Iris pigment epithelial cell (primary cell): ENCODE measurements around the gene LARGE1.

Source experiments
- DNase-seq: peaks from one replicate; pipeline ENCODE4 v3.0.0-alpha.2; 2011; ENCODE audit warnings: low read depth

LARGE1 gene

GRCh38 chr22:33913188-33913587 lies 7.1 kb downstream of the LARGE1 start:
- DNase-seq = no peak

- no peak for DNase-seq
Observed at GRCh38 chr22:33909911-33910310, 10.4 kb downstream of the LARGE1 start.

- DNase-seq = peak; percentile 9
Observed at GRCh38 chr22:33909075-33909458, 11.2 kb downstream of the LARGE1 start.

GRCh38 chr22:33908171-33909074 lies 11.9 kb downstream of the LARGE1 start:
- DNase-seq = no peak

- no peak for DNase-seq
Observed at GRCh38 chr22:33906954-33907353, 13.3 kb downstream of the LARGE1 start.

- DNase-seq = no peak
Observed at GRCh38 chr22:33906475-33906874, 13.8 kb downstream of the LARGE1 start.

- no peak for DNase-seq
Observed at GRCh38 chr22:33903012-33903411, 17.3 kb downstream of the LARGE1 start.

- DNase-seq = no peak
Observed at GRCh38 chr22:33902073-33902472, 18.2 kb downstream of the LARGE1 start.

GRCh38 chr22:33898121-33898520 lies 22.2 kb downstream of the LARGE1 start:
- DNase-seq = no peak

GRCh38 chr22:33897448-33897835 lies 22.8 kb downstream of the LARGE1 start:
- no peak for DNase-seq

GRCh38 chr22:33896575-33897447 lies 23.5 kb downstream of the LARGE1 start:
- no peak for DNase-seq

GRCh38 chr22:33896154-33896553 lies 24.1 kb downstream of the LARGE1 start:
- DNase-seq = no peak

- no peak for DNase-seq
Observed at GRCh38 chr22:33895444-33895843, 24.8 kb downstream of the LARGE1 start.

- no peak for DNase-seq
Observed at GRCh38 chr22:33894515-33894914, 25.8 kb downstream of the LARGE1 start.

- DNase-seq = no peak
Observed at GRCh38 chr22:33894036-33894435, 26.2 kb downstream of the LARGE1 start.

GRCh38 chr22:33893512-33893911 lies 26.8 kb downstream of the LARGE1 start:
- DNase-seq = no peak

- no peak for DNase-seq
Observed at GRCh38 chr22:33891992-33892391, 28.3 kb downstream of the LARGE1 start.

- no peak for DNase-seq
Observed at GRCh38 chr22:33891455-33891854, 28.8 kb downstream of the LARGE1 start.

GRCh38 chr22:33889748-33890147 lies 30.5 kb downstream of the LARGE1 start:
- no peak for DNase-seq

- no peak for DNase-seq
Observed at GRCh38 chr22:33888821-33889220, 31.5 kb downstream of the LARGE1 start.

GRCh38 chr22:33887173-33887572 lies 33.1 kb downstream of the LARGE1 start:
- no peak for DNase-seq

GRCh38 chr22:33886696-33887095 lies 33.6 kb downstream of the LARGE1 start:
- no peak for DNase-seq

- DNase-seq = no peak
Observed at GRCh38 chr22:33884829-33885228, 35.4 kb downstream of the LARGE1 start.
